HL-60/S4 (cell line): ENCODE data around the gene ANO10.
"Not testable (repeated sequence)": the region's sequence is repeated elsewhere in the genome, so short reads cannot be mapped to it uniquely, and the experiment has no call there.

ENCODE experiments used
- in situ Hi-C: fragments of 300-500 bp; cut with MboI; formaldehyde crosslinking; loops from 2 replicates; pipeline ENCODE4 v1.14.3; 2022; ENCODE audit warnings: low sequenced_read_pairs

ANO10 gene

DNA sequence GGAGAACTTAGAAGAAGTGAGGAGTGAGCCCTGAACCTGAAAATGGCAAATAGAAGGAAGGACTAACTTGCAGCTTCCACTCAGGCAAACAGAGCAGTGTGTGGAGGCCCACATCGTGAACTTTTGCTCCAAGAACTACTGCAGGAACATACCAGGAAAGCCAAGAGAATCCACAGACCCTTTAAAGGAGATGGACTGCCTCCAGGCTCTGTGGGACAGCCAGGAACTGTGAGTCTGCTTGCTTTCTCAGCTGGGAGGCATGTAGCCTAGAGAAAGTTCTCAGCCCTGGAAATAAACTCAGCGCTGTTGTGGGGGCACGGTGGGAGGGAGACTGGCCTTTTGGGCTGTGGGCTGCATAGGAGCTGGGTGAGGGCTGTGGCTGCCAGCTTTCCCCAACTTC lies 242.5 kb downstream of the ANO10 start:
- in situ Hi-C loops, result no loop called here

DNA sequence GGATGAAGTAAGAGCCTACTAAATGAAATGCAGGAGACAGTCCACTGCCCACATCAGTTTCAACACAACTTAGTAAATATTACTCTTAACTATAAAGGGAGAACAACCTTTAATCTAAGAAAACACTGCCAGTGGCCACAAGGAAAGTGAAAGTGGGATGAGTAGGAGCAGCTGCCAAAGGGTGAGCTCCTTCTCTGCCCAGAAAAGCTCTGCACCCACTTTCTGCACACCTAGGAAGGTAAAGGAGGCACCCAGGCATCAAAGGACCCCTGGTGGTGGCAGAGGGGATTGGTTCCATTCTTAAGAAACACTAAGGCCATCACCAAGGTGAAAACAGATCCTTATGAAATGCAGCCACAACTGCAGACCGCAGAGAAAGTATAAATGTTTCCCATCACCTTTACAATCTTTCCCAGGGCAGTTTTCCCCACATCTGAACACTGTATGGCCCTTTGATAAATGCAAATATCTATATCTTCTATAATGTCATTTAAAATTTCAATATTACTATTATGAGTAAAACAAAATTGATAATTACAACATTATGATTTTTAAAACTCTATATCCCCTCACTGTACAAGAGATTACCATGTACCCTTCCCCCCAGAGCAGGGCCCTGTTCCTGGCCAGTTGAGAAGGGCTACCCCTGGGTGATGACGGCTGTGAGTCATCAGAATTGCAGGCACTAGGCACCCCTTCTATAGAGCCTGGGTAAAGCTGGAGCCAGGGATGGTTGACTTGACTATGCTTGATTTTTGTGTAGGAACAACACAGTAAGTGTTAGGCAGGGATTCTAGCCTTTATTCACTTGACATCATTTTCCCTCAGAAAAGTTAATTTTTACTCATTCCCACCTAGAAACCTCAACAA lies 243.5 kb downstream of the ANO10 start:
- in situ Hi-C loops, result no loop called here

- in situ Hi-C loops, result no loop called here
These were observed 248.3 kb downstream of the ANO10 start for GRCh38 chr3:43373560-43373928.

GRCh38 chr3:43372809-43373559 lies 248.8 kb downstream of the ANO10 start:
- in situ Hi-C loops, result no loop called here

DNA sequence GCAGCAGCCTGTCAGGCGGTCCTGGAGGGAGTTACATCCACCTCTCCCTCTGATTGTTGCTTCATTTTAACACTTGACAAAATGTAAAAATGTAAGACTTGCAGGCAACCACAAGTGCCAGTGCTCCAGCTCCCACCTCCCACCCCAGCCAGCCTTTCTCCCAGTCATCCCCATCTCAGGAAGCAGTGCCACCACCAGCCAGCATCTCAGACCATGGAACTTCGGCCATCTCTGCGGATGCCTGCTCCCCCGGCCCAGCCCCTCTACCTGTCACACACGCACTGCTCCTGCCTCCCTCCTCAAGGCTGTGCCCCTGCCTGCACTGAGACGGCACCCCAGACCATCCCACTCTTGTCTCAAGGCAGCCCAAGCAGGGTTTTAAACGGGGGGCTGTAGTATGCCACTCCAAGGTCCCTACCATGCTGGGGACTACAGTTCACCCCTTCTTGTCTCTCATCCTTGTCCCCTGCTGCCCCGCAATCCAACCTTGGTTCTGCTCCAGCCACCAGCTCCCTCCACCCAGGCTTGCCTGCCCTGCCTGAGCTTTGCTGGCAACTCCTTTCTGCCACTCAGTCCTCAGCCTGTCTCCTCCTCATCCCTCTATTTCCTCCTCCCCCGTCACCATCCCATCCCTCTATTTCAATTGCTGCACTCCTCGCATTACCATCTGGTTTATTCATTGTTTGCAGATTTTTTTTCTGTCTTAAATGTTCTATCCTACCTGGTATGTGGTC lies 249.6 kb downstream of the ANO10 start:
- in situ Hi-C loops, result no loop called here

DNA sequence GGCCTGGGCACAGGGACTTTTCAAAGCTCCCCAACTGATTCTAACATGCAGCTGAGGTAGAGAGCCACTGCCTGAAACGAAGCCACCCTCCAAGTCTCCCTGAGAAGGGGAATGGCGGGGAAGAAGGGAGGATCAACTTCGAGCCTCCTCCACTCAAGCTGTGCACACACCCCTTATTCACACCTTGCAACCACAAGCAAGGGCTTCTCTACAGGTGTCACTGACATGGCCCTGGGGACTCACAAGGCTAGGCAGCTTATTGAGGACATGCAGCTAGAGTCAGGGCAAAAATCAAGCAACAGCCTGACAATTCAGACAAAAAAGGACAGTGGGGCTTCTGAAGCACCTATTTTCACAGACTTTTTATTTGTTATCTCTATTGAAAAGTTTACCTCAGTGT lies 250.3 kb downstream of the ANO10 start:
- in situ Hi-C loops, result no loop called here

DNA sequence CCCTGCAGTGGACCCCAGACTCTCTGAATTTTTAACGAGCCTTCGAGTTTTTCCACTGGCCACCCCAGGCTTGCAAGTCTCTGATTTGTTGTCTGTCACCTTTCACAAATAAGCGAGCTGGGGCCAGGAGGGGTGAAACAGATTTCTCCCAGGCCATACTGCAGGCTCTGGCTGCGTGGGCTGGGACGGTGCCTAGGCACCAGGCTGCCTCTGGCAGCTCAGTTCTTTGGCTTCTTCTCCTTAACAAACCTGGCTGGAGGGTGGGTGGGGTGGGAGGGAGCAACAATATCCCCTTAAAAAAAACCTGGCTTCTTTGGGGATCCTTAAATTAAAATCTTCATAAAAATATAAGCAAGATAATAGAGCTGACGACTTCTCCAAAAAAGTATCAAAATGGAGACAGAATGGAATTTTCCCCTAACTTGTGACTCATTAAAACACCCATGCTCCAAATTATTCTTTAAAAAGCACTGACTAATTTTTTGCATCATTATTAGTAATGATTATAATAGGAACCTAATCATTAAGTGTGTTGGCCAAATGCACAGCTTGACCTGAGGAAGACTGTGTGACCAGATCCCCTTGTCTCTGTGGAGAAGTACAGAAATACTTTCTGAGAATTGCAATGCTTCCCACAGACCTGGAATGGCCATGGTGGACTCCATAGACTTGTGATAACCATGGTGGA lies 251.4 kb downstream of the ANO10 start:
- in situ Hi-C loops, result no loop called here

GRCh38 chr3:43369404-43370292 lies 252.2 kb downstream of the ANO10 start:
- in situ Hi-C loops, result no loop called here

- in situ Hi-C loops, result no loop called here
These were observed 254.9 kb downstream of the ANO10 start for GRCh38 chr3:43366885-43367284.

DNA sequence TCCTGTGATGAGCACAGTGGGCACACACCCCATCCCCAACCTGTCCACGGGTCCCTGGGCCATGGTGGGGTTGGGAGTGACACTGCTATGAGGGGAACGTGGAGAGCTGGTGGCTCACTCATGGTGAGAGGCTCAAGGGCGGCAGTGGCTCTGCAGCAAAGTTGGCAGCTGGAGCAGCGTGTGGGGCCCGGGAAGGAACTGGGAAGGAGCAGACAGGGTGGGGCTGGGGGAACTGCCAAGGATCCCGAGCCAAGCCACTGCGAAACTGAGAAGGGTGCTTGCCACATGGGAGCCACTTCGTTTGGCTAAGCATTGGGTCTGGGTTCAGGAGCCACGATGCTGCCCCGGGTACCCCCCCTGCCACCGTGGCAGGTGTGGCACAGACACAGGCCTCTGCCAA lies 255.3 kb downstream of the ANO10 start:
- in situ Hi-C loops, result no loop called here

- in situ Hi-C loops, result no loop called here
These were observed 256.1 kb downstream of the ANO10 start for GRCh38 chr3:43365601-43366305.

- in situ Hi-C loops, result no loop called here
These were observed 256.9 kb downstream of the ANO10 start for GRCh38 chr3:43364926-43365325.

DNA sequence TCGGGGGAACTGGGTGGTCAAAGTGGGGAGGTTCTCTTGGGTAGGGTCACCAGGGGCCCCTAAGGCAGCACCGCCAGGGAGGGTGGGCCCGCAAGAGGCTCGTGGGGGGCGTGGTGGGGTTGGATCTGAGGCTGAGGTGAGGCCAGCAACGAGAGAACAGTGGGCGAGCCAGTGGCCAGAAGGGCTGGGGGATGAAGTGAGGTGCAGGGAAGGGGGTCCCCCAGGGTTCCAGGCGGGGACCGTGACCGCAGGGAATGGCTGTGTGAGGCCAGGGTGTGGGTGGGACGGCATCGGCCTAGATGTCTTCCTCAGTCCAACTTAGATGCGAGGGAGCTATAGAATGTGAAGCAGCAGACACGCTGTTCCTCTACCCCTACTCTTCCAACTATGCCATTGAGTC lies 257.3 kb downstream of the ANO10 start:
- in situ Hi-C loops, result no loop called here

DNA sequence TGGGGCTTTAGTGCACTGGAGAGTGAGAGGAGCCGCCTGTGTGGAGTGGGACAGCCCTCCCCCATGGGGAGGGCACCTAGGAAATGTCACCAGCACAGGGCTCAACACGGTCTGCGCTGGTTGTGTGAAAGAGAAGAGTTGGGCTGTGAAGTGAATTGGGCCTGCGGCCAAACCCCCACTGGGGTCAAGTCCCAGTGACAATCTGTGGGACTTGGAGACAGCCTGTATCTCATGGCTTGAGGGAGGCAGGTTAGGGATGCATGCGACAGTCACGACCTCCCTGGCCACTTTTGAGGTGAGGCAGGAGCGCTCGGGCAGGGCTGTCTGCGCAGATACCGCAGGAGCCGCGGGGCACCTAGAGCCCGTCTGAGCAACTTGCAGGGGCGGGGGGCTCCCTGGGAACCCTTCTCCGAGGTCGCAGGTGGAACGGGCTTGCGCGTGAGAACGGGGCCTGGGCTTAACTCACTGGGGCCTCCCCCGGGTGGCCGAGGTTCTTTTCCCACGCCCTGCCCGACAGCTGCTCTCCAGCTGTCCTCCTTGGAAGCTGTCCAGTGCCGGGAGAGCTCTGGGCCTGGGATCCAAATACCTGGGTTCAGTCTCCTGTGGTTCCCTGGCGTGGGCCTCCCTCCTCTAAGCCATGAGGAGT lies 258.1 kb downstream of the ANO10 start:
- in situ Hi-C loops, result no loop called here

DNA sequence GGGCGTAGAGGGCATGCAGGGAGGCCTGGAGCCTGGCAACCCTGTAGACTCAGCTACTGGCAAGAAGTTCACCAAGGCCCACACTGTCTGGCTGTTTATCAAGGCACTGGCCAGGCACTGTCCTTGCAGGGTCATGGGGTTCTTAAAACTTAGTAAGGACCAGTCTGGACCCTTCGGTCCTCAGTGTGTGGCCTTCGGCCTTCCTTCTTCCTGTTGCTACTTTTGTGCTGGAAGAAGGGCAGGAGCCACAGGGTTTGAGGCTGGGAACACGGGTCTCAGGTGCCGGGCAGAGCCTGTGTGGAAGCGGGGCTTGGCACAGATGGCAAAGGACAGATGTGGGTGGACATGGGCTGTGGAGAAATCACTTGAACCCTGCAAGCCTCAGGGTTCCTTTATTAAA lies 258.9 kb downstream of the ANO10 start:
- in situ Hi-C loops, result no loop called here

- in situ Hi-C loops, result no loop called here
These were observed 259.6 kb downstream of the ANO10 start for GRCh38 chr3:43362183-43362582.

DNA sequence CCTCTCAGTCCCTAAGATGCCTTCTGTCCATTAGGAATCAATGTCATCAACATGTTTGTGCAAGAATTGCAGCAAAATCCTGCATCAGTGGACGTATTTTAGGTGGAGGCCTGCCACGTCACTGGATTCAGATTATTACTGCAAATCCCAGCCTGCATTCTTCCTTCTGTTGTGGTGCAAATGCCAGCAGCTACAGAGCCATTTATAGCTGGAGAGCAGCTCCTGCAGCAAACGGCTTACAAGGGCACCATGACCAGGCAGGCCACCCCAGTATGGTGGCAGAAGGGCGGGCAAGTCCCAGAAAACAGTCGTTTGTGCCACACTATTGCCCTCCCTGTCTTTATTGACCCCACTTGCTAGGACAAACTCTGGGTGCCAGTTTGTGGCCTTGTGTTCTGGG lies 260.7 kb downstream of the ANO10 start:
- in situ Hi-C loops, result no loop called here

- in situ Hi-C loops, result not testable (repeated sequence)
These were observed 265.8 kb downstream of the ANO10 start for GRCh38 chr3:43356033-43356432.
